AG04449 (cell line): Measurements from ENCODE around the gene CSRNP2.
"Not testable (repeated sequence)": the region's sequence is repeated elsewhere in the genome, so short reads cannot be mapped to it uniquely, and the experiment has no call there.

Experiments
- CTCF ChIA-PET: fragments of 350-600 bp; formaldehyde crosslinking; extraction: SDS; loops from one replicate; lab custom pipeline; 2021; ENCODE audit warnings: antibody characterized with exemption; lab: Yijun Ruan, JAX
- POLR2A ChIA-PET: fragments of 400-600, 350-600 bp; formaldehyde crosslinking; extraction: SDS; loops from one replicate; lab custom pipeline; 2020; ENCODE audit warnings: antibody characterized with exemption, inconsistent platforms; lab: Yijun Ruan, JAX
- DNase-seq: peaks from one replicate; pipeline ENCODE4 v3.0.0-alpha.2; 2010; ENCODE audit warnings: low read depth, low spot score
- H3K4me3 ChIP-seq: 2 replicates; pipeline ENCODE4 v1.5.1; 2011; ENCODE audit warnings: low read depth, mild to moderate bottlenecking, control low read depth, low read length
- CTCF ChIP-seq: IDR thresholded peaks from one replicate; pipeline ENCODE4 v1.5.1; 2011; ENCODE audit warnings: mild to moderate bottlenecking, moderate library complexity, low read length, control low read depth, inconsistent platforms; ENCODE audit not compliant: insufficient read depth; ENCODE audit errors: missing control alignments

CSRNP2 gene

DNA sequence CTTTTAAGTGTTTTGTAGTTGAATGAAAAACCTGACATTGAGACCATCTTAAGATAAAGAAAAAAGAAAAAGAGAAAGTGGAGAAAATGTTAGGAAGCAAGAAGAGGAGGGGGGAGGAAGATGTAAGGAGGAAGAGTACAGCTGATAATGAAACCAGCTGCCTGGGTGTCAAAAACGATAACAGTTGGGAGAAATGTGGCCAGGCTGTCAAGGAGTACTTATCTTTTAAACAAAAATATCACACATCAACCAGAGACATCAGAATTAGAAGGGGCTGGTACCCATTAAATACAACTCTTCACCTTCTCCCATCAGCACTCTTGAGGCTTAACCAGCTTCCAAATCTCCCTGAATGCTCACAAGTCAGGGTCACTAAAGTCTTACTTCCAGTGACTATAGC lies 61.7 kb downstream of the CSRNP2 start:
- no peak overlapping the region for H3K4me3 ChIP-seq
- ChIA-PET POLR2A (interaction anchor here (0.6 kb wide), 1 partner anchor 206 kb away, joined by 3 read pairs; no protein-coding TSS in a partner anchor), CTCF (interaction anchor here (0.6 to 2.8 kb wide), 7 partner anchors 8 to 516 kb away, joined by 3 to 7 read pairs (median 3); no protein-coding TSS in a partner anchor)
- no peak for DNase-seq
- TF ChIP-seq CTCF: no peak

DNA sequence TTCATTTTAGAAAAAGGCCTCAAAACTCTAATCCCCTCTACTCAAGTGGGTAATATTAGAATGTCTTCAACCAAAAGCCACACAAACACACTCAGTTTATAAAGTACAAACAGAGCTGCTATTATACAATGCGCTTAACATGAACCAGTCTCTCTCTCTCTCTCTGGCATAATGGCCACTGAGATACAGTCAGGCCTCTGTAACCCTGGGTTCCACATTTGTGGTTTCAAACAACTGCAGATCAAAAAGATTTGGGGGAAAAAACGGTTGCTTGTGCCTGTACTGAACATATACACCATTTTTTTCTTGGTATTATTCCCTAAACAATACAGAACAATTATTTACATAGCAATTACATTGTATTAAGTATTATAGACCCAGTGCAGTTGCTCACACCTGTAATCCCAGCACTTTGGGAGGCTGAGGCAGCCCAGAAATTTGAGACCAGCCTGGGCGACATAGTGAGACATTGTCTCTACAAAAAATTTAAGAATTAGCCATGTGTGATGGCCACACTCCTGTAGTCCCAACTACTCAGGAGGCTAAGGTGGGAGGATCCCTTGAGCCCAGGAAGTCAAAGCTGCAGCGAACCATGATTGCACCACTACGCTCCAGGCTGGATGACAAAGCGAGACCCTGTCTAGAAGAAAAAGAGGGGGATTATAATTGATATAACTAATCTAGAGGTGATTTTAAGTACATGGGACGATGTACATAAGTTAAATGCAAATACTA lies 62.8 kb downstream of the CSRNP2 start:
- no peak for TF ChIP-seq CTCF
- DNase-seq: no peak
- no peak overlapping the region for H3K4me3 ChIP-seq
- POLR2A ChIA-PET: no interaction called here
- CTCF ChIA-PET: no interaction called here

GRCh38 chr12:51019927-51020326 lies 63.5 kb downstream of the CSRNP2 start:
- no peak overlapping the region for H3K4me3 ChIP-seq
- ChIA-PET CTCF (no interaction called here), POLR2A (no interaction called here)
- no peak for DNase-seq
- TF ChIP-seq CTCF: no peak

GRCh38 chr12:51018956-51019355 lies 64.4 kb downstream of the CSRNP2 start:
- POLR2A ChIA-PET: no interaction called here
- no peak overlapping the region for H3K4me3 ChIP-seq
- TF ChIP-seq CTCF: no peak
- no peak for DNase-seq
- CTCF ChIA-PET: interaction anchor here (0.7 to 1.0 kb wide), 2 partner anchors 10 to 33 kb away, joined by 3 read pairs; no protein-coding TSS in a partner anchor

DNA sequence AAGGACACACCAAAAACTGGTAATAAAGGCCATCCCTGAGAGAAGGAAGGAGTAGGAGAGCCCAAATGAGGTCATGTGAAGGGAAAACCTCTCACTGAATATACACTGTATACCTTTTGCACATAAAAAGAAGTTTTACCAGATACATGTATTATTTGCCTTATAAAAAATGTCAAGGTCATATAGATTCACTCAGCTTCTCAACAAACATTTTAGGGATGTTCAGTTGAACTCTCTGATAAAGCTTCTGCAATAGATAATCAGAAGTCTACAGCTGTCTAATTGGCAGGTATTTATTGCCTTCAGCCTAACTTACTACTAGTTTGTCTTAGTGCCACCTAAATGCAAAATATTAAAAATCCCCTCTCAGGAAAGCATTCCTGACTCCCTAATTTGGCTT lies 65.9 kb downstream of the CSRNP2 start:
- TF ChIP-seq CTCF: no peak
- POLR2A ChIA-PET: no interaction called here

DNA sequence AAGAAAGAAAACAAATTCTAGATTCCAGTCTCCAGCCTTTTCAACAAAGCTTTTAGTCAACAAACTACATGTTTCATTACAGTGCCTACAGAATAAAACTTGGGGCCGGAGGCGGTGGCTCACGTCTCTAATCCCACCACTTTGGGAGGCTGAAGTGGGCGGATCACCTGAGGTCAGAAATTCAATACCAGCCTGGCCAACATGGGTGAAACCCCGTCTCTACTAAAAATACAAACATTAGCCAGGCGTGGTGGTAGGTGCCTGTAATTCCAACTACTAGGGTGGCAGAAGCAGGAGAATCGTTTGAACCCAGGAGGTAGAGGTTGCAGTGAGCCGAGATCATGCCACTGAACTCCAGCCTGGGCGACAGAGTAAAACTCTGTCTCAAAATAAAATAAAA lies 68.9 kb downstream of the CSRNP2 start:
- CTCF ChIA-PET: not testable (repeated sequence)

More for the DNA sequence above, 65.9 kb downstream of the CSRNP2 start:
- no peak overlapping the region for H3K4me3 ChIP-seq
- CTCF ChIA-PET: interaction anchor here (0.8 to 1.4 kb wide), 3 partner anchors 9 to 252 kb away, joined by 3 read pairs; no protein-coding TSS in a partner anchor
- no peak for DNase-seq

More for the DNA sequence above, 68.9 kb downstream of the CSRNP2 start:
- H3K4me3 ChIP-seq, POLR2A ChIA-PET, DNase-seq: not testable (repeated sequence)
